B cell (primary cell): ENCODE data around the gene HOXB3. TPM values are rescaled to one million over a fixed set of nuclear protein-coding genes. Genes with fewer than 3 reads are reported as not detected.

ENCODE experiments used
- ATAC-seq: fragments of 200-7000 bp; cut with Tn5 transposase; one replicate; pipeline ENCODE4 v1.10.0; 2021; ENCODE audit warnings: low read depth, mild to moderate bottlenecking, moderate number of reproducible peaks, moderate library complexity
- CTCF ChIA-PET: fragments of 350-600 bp; sonication (Branson Sonifier 250); formaldehyde crosslinking; loops from one replicate; lab custom pipeline; 2021; ENCODE audit warnings: antibody characterized with exemption, inconsistent platforms; lab: Charles Lee
- POLR2A ChIA-PET: fragments of 350-600 bp; sonication (Branson Sonifier 250); formaldehyde crosslinking; loops from one replicate; lab custom pipeline; 2021; ENCODE audit warnings: antibody characterized with exemption; lab: Charles Lee
- DNase-seq: peaks from one replicate; pipeline ENCODE4 v3.0.0; 2013
- H2AFZ ChIP-seq: 2 replicates; pipeline ENCODE4 v1.6.1; 2012; ENCODE audit warnings: mild to moderate bottlenecking, low read depth, low read length; ENCODE audit not compliant: insufficient read depth, poor library complexity, severe bottlenecking
- H3K27ac ChIP-seq, 2 donors: 1 replicate in 1 of 2; 2 replicates in 1 of 2; pipeline ENCODE4 v1.5.1; 2012 to 2013; ENCODE audit warnings: low read length in 2 of 2, mild to moderate bottlenecking in 2 of 2, moderate library complexity in 1 of 2
- H3K27me3 ChIP-seq, 4 experiments: fragments of 200-600 bp in 1 of 4; sonication (generic) in 1 of 4; replicated peaks in 1 of 4; 1 replicate in 2 of 4; 2 replicates in 2 of 4; pipeline versions ENCODE4 v1.6.1 to v1.7.0; 2013 to 2016; ENCODE audit warnings: low read length in 3 of 4, mild to moderate bottlenecking in 2 of 4, mixed read lengths in 1 of 4, moderate library complexity in 1 of 4; ENCODE audit not compliant: insufficient read depth in 4 of 4, control insufficient read depth in 3 of 4; ENCODE audit errors: control extremely low read depth in 1 of 4
- H3K36me3 ChIP-seq, 2 experiments: replicated peaks in 1 of 2; 1 replicate in 1 of 2; 2 replicates in 1 of 2; pipeline versions ENCODE4 v1.6.1 to v1.7.1; 2013; ENCODE audit warnings: low read length in 1 of 2; ENCODE audit not compliant: insufficient read depth in 2 of 2, control insufficient read depth in 1 of 2; ENCODE audit errors: control extremely low read depth in 1 of 2, extremely low read depth in 1 of 2
- H3K4me1 ChIP-seq, 2 donors: fragments of 200-600 bp in 1 of 2; sonication (generic) in 1 of 2; 1 replicate in 1 of 2; 2 replicates in 1 of 2; pipeline versions ENCODE4 v1.5.1 to v1.6.1; 2013 to 2017; ENCODE audit warnings: low read length in 2 of 2; ENCODE audit not compliant: control insufficient read depth in 2 of 2, insufficient read depth in 2 of 2
- H3K4me2 ChIP-seq: replicated peaks from 2 replicates; pipeline ENCODE3; 2012; ENCODE audit warnings: mild to moderate bottlenecking, low read depth, low read length; ENCODE audit not compliant: poor library complexity, severe bottlenecking
- H3K4me3 ChIP-seq, 5 experiments: fragments of 200-600 bp in 1 of 5; sonication (generic) in 1 of 5; 1 replicate in 3 of 5; 2 replicates in 2 of 5; pipeline versions ENCODE4 v1.5.1 to v1.7.0; 2011 to 2016; ENCODE audit warnings: low read length in 4 of 5, mild to moderate bottlenecking in 4 of 5, low read depth in 2 of 5, control low read depth in 1 of 5, moderate library complexity in 1 of 5; ENCODE audit not compliant: insufficient read depth in 1 of 5; ENCODE audit errors: control extremely low read depth in 1 of 5, extremely low read depth in 1 of 5
- H3K79me2 ChIP-seq: fragments of 200-600 bp; sonication (generic); one replicate; pipeline ENCODE4 v1.6.0; 2016; ENCODE audit warnings: low read length; ENCODE audit not compliant: control insufficient read depth, insufficient read depth
- H3K9ac ChIP-seq: fragments of 200-600 bp; sonication (generic); 2 replicates; pipeline ENCODE4 v1.6.1; 2017; ENCODE audit warnings: mild to moderate bottlenecking, low read length, moderate library complexity
- H3K9me3 ChIP-seq, 3 donors: one replicate each; pipeline versions ENCODE4 v1.6.1 to v1.7.1; 2013; ENCODE audit warnings: low read length in 2 of 3; ENCODE audit not compliant: control insufficient read depth in 2 of 3, insufficient read depth in 1 of 3; ENCODE audit errors: control extremely low read depth in 1 of 3
- H4K20me1 ChIP-seq: 2 replicates; pipeline ENCODE4 v1.6.0; 2012; ENCODE audit warnings: mild to moderate bottlenecking, low read length; ENCODE audit not compliant: insufficient read depth, control insufficient read depth, poor library complexity, severe bottlenecking
- H3K27ac Mint-ChIP-seq: one replicate; pipeline ENCODE4 v1.8.0; 2021; ENCODE audit warnings: mixed read lengths
- H3K27me3 Mint-ChIP-seq: one replicate; pipeline ENCODE4 v1.8.0; 2021; ENCODE audit warnings: mixed read lengths
- H3K4me1 Mint-ChIP-seq: one replicate; pipeline ENCODE4 v1.8.0; 2021; ENCODE audit warnings: mixed read lengths
- H3K4me3 Mint-ChIP-seq: one replicate; pipeline ENCODE4 v1.8.0; 2021; ENCODE audit warnings: mixed read lengths
- H3K9me3 Mint-ChIP-seq: one replicate; pipeline ENCODE4 v1.8.0; 2022; ENCODE audit warnings: mixed read lengths; ENCODE audit not compliant: insufficient read depth
- EZH2 ChIP-seq: IDR thresholded peaks from 2 replicates; pipeline ENCODE4 v1.6.1; 2012; ENCODE audit warnings: borderline replicate concordance, low read depth, mild to moderate bottlenecking, moderate library complexity, low read length; ENCODE audit not compliant: insufficient read depth, poor library complexity, severe bottlenecking
- WGBS: methylation state at CpG from one replicate; pipeline ENCODE4 v1.1.5; 2013; ENCODE audit warnings: missing lambda C conversion rate; ENCODE audit not compliant: insufficient coverage; 5-methylcytosine and 5-hydroxymethylcytosine counted together
- intact Hi-C: fragments of 100-400 bp; cut with micrococcal nuclease; formaldehyde crosslinking; loops from one replicate; pipeline ENCODE4 v1.10.0; 2022
- polyA plus RNA-seq: library from polyadenylated mRNA; depleted of rRNA; stranded (reverse); fragments of >200 nt; gene quantifications from 2 replicates; pipeline ENCODE4 v1.2.3, GENCODE V29; 2012
- total RNA-seq, 2 donors: library from RNA; stranded (reverse); fragments of 120-200 nt in 1 of 2; gene quantifications; 1 replicate in 1 of 2; 2 replicates in 1 of 2; pipeline versions ENCODE4 v1.2.3 to v1.2.4, GENCODE V29; 2013 to 2022
- TF ChIP-seq, protein P1 (sequence below): fragments of 200-600 bp; IDR thresholded peaks from one replicate; pipeline ENCODE4 v1.8.0; 2022; ENCODE audit warnings: antibody characterized with exemption, mild to moderate bottlenecking

Gene HOXB3
- total and polyA plus RNA-seq, 2 donors (not counting 1 experiment from before 2014, with no cell fraction given) = 3.0 to 4.0 TPM

DNA sequence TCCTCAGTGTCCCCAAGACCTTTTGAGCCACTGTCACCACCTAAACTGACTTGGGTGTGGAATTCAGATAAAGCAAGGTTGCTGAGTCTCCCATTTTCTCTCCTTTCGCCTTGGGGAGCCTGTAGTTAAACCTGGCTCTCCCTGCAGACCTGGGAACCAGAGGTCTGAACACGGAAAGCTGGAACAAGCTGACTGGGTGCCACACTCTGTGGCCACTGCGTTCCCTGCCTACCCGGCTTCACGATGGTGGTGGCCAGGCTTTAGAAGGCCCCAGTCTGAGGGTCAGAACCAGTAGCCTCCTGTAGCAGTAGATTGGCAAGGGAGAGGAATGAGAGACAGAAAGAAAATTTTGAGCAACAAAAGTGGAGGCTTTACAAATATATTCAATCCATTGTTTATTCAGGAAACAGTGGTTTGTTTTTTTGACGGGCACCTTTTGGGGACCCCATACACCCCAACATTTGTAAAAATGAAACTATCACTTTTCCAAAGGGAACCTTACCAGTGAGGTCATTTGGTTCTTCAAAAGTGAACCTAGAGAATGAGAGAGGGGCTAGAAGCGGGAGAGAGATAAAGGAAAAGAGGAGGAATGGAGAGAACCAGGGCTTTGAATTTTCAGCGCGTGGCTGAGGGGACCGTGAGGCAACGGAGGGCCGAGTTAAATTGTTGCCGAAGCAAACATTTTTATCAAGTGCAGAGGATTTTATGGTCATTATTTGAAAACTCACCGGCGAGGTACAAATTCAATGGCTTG, 26.9 kb upstream of the HOXB3 start:
- H3K9ac ChIP-seq = no peak overlapping the region
- no peaks in the 10 kb centered on the region for H3K79me2 ChIP-seq
- no peak overlapping the region for H2AFZ ChIP-seq
- intact Hi-C loops = no loop called here
- ChIA-PET POLR2A (no interaction called here), CTCF (interaction anchor here (0.6 to 2.6 kb wide), 7 partner anchors 9 to 354 kb away, joined by 3 to 34 read pairs (median 7); partner anchors contain the start of gene HOXB9)
- DNase-seq (no peak), ATAC-seq (no peak)
- no peak overlapping the region for H3K27ac Mint-ChIP-seq
- no peak overlapping the region for H3K4me2 ChIP-seq
- TF ChIP-seq, protein P1, sequence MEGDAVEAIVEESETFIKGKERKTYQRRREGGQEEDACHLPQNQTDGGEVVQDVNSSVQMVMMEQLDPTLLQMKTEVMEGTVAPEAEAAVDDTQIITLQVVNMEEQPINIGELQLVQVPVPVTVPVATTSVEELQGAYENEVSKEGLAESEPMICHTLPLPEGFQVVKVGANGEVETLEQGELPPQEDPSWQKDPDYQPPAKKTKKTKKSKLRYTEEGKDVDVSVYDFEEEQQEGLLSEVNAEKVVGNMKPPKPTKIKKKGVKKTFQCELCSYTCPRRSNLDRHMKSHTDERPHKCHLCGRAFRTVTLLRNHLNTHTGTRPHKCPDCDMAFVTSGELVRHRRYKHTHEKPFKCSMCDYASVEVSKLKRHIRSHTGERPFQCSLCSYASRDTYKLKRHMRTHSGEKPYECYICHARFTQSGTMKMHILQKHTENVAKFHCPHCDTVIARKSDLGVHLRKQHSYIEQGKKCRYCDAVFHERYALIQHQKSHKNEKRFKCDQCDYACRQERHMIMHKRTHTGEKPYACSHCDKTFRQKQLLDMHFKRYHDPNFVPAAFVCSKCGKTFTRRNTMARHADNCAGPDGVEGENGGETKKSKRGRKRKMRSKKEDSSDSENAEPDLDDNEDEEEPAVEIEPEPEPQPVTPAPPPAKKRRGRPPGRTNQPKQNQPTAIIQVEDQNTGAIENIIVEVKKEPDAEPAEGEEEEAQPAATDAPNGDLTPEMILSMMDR = no peak
- TF ChIP-seq EZH2 = no peak
- no peaks in the 10 kb centered on the region for H3K9me3 Mint-ChIP-seq
- no peak overlapping the region for H3K4me3 Mint-ChIP-seq
- peaks cover 0 to 25% (median 0%) of the 10 kb centered on the region in 3 donors for H3K9me3 ChIP-seq
- no peaks in the 10 kb centered on the region for H4K20me1 ChIP-seq
- no peak overlapping the region for H3K4me3 ChIP-seq
- peaks cover 47 to 63% of the 10 kb centered on the region in 2 donors for H3K4me1 ChIP-seq
- H3K27me3 Mint-ChIP-seq = peaks cover 81% of the 10 kb centered on the region
- H3K36me3 ChIP-seq = no peaks in the 10 kb centered on the region
- 87% methylated on average over 6 of the region's 15 CpGs for WGBS
- H3K4me1 Mint-ChIP-seq = peaks cover 39% of the 10 kb centered on the region
- H3K27me3 ChIP-seq = peaks cover 0 to 95% (median 65%) of the 10 kb centered on the region in 4 experiments
- H3K27ac ChIP-seq = no peak overlapping the region
